ENCODE data around the gene CREBBP.
"Not testable (repeated sequence)": the region's sequence is repeated elsewhere in the genome, so short reads cannot be mapped to it uniquely, and the experiment has no call there.

CREBBP gene

GRCh38 chr16:3717235-3718018 is 163.1 kb downstream of the CREBBP start, which contains the start of gene TRAP1:
TSS of gene TRAP1 (minus strand) at chr16:3717524. CDS start at chr16:3717508, 16 bp downstream.
- TF ChIP-seq ZFX (IDR thresholded peaks at IDR 0.05; ENCODE audit: borderline replicate concordance) = no peak
- TF ChIP-seq CTCF (IDR thresholded peaks at IDR 0.05) = no peak
- peak within 1 kb of the TSS; percentile 73 for H3K27ac ChIP-seq

- H3K27ac ChIP-seq = peak overlapping the region; percentile 73
Observed at GRCh38 chr16:3716831-3717234, 163.7 kb downstream of the CREBBP start.

GRCh38 chr16:3715430-3715829 is 165.1 kb downstream of the CREBBP start:
- no peak overlapping the region for H3K27ac ChIP-seq
- TF ChIP-seq ZFX (IDR thresholded peaks at IDR 0.05; ENCODE audit: borderline replicate concordance) (no peak), CTCF (IDR thresholded peaks at IDR 0.05) (no peak)

More at GRCh38 chr16:3716831-3717234, 163.7 kb downstream of the CREBBP start:
- TF ChIP-seq ZFX (IDR thresholded peaks at IDR 0.05; ENCODE audit: borderline replicate concordance) (no peak), CTCF (IDR thresholded peaks at IDR 0.05) (no peak)

- not testable (repeated sequence) for H3K27ac ChIP-seq
Observed at GRCh38 chr16:3714378-3714777, 166.1 kb downstream of the CREBBP start.

- H3K27ac ChIP-seq = no peak overlapping the region
- TF ChIP-seq CTCF (IDR thresholded peaks at IDR 0.05) (no peak), ZFX (IDR thresholded peaks at IDR 0.05; ENCODE audit: borderline replicate concordance) (no peak)
Observed at GRCh38 chr16:3713587-3714242, 166.8 kb downstream of the CREBBP start.

- no peak overlapping the region for H3K27ac ChIP-seq
- TF ChIP-seq CTCF (IDR thresholded peaks at IDR 0.05) (no peak), ZFX (IDR thresholded peaks at IDR 0.05; ENCODE audit: borderline replicate concordance) (no peak)
Observed at GRCh38 chr16:3712861-3713372, 167.6 kb downstream of the CREBBP start.

GRCh38 chr16:3706253-3707012 is 174.1 kb downstream of the CREBBP start:
- no peak overlapping the region for H3K27ac ChIP-seq
- TF ChIP-seq ZFX (IDR thresholded peaks at IDR 0.05; ENCODE audit: borderline replicate concordance) = no peak
- no peak for TF ChIP-seq CTCF (IDR thresholded peaks at IDR 0.05)
